Measurements from ENCODE around the gene UBAP2L. TPM values are rescaled to one million over a fixed set of nuclear protein-coding genes. Genes with fewer than 3 reads are reported as not detected.
"Not testable (repeated sequence)": the region's sequence is repeated elsewhere in the genome, so short reads cannot be mapped to it uniquely, and the experiment has no call there.

The UBAP2L gene
- total RNA-seq, 1 donor from 2014 or later = 256 TPM

DNA sequence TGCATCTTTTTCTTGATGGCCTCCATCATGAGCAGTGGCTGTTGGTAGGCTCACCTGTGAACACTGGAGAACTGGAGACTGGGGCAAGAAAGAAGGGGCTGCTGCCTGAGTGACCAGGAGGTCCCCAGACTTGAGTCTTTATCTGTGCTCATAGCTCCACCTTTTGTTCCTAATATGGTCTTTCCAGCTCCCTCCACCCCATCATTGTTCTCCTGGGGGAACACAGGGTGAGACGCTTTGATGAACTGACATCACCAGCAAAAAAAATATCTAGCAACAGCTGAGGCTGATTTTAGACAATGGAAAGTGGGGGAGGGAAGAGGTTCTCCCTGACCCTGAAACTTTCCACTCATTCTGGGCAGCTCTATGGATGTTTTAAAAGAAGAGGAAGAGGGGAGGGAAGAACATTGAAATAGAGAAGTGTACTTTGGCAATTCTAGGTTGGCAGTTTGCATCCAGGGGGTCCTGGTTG lies 28.7 kb upstream of the UBAP2L start, which contains the start of gene TPM3:
TPM3 (minus strand) TSS at position 111 of the 472 bp plus-strand sequence; CDS start at position 29, 82 bp downstream.
- TF ChIP-seq, protein P1, sequence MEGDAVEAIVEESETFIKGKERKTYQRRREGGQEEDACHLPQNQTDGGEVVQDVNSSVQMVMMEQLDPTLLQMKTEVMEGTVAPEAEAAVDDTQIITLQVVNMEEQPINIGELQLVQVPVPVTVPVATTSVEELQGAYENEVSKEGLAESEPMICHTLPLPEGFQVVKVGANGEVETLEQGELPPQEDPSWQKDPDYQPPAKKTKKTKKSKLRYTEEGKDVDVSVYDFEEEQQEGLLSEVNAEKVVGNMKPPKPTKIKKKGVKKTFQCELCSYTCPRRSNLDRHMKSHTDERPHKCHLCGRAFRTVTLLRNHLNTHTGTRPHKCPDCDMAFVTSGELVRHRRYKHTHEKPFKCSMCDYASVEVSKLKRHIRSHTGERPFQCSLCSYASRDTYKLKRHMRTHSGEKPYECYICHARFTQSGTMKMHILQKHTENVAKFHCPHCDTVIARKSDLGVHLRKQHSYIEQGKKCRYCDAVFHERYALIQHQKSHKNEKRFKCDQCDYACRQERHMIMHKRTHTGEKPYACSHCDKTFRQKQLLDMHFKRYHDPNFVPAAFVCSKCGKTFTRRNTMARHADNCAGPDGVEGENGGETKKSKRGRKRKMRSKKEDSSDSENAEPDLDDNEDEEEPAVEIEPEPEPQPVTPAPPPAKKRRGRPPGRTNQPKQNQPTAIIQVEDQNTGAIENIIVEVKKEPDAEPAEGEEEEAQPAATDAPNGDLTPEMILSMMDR (conservative IDR thresholded peaks at IDR 0.05) = no peak
- Mint-ChIP-seq H3K4me3 (no peak within 1 kb of the TSS), H3K36me3 (ENCODE audit: low read depth) (no peaks in the 10 kb centered on the region), H3K9me3 (no peaks in the 10 kb centered on the region), H3K4me1 (peaks cover 9% of the 10 kb centered on the region), H3K27me3 (ENCODE audit: low read depth) (peaks cover 39% of the 10 kb centered on the region), H3K27ac (ENCODE audit: unreplicated experiment) (no peak within 1 kb of the TSS)
- DNase-seq (ENCODE audit: low read depth, low spot score) = no peak

DNA sequence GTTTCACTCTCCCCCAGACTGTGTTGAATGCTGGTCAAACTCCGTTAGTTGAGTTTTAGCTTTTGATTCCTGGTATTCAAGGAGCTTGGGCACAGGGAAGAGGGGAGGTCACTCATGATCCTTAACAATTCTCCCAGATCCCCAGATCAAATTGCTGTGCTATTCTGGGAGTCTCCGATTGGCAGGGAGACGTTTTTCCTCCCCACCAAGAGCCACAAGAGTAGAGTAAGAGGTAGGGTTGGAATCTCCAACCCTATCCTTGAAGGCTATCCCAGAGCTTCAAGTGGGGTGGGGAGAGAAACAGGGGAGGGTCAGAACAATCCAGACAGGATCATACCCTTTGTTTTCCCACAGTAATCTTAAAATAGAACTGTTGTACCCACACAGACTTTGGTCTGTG lies 28.3 kb upstream of the UBAP2L start:
- H3K4me1 Mint-ChIP-seq = peaks cover 9% of the 10 kb centered on the region
- H3K9me3 Mint-ChIP-seq = no peaks in the 10 kb centered on the region
- H3K36me3 Mint-ChIP-seq (ENCODE audit: low read depth) = no peaks in the 10 kb centered on the region
- H3K27ac Mint-ChIP-seq (ENCODE audit: unreplicated experiment) = no peak overlapping the region
- H3K4me3 Mint-ChIP-seq = no peak overlapping the region
- peaks cover 38% of the 10 kb centered on the region for H3K27me3 Mint-ChIP-seq (ENCODE audit: low read depth)
- TF ChIP-seq, protein P1 (conservative IDR thresholded peaks at IDR 0.05) = no peak
- no peak for DNase-seq (ENCODE audit: low read depth, low spot score)

DNA sequence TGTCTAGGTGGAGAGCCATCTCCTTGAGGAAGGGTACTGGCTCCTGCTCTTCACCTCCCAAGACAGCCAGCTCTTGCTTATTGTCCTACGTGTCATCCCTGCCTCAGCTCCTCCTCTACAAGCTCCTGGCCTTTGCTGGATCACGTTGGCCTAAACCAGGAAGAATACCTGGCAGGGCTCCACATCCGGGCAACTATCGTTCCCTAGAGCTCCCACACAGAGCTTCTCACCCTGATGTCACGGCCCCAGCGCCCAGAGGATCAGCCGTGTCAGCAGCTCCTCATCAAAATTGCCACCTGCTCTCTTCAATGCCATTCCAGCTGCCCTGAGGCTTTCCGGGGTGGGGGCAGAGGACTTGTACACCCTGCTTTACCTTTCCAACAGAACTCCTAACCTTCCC lies 26.9 kb upstream of the UBAP2L start:
- H3K9me3 Mint-ChIP-seq = no peaks in the 10 kb centered on the region
- H3K4me1 Mint-ChIP-seq = peaks cover 9% of the 10 kb centered on the region
- H3K27ac Mint-ChIP-seq (ENCODE audit: unreplicated experiment) = no peak overlapping the region
- no peak overlapping the region for H3K4me3 Mint-ChIP-seq
- no peak for DNase-seq (ENCODE audit: low read depth, low spot score)
- H3K27me3 Mint-ChIP-seq (ENCODE audit: low read depth) = peaks cover 34% of the 10 kb centered on the region
- TF ChIP-seq, protein P1 (conservative IDR thresholded peaks at IDR 0.05) = no peak
- H3K36me3 Mint-ChIP-seq (ENCODE audit: low read depth) = no peaks in the 10 kb centered on the region

DNA sequence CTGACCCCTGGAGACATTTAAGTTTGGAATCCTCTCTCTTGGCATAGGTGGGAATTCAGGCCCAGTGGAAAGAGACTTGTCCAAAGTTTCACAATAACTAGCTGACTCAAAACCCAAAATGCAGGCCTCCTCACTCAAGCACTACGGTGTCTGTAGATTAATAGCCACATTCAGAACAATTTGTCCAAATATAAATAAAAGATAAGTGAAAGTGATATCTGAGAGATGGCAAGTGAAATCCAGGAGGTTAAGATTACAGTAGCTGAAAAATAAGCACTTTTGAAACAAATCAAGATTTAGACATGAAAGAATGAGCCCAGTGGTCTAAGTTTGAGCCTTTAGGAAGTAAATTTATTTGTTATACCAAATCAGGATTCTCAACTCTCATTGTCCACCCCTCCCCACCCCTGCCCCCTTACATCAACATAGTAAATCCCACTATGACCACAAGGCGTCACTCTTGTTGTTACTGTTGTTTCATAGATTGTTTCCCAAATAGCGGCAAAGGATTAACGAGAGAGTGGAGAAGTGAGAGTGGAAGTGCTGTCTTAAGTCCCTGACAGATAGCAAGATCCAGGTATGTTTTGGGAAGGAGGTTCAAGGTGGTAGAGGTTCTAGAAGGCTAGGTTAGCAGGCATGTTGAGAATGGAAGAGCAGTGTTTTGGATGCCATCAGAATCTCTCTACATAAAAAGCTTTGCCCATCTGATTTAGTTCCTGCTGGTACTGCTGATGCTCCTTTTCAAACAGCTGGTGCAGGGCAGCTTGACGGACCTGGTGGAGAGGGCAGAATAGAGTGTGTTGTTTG lies 21.8 kb upstream of the UBAP2L start:
- Mint-ChIP-seq H3K27ac (ENCODE audit: unreplicated experiment) (no peak overlapping the region), H3K9me3 (no peaks in the 10 kb centered on the region), H3K27me3 (ENCODE audit: low read depth) (peaks cover 4% of the 10 kb centered on the region), H3K4me3 (no peak overlapping the region), H3K36me3 (ENCODE audit: low read depth) (no peaks in the 10 kb centered on the region), H3K4me1 (peaks cover 4% of the 10 kb centered on the region)
- TF ChIP-seq, protein P1 (conservative IDR thresholded peaks at IDR 0.05) = peak; percentile 66
- peak; percentile 47 for DNase-seq (ENCODE audit: low read depth, low spot score)

DNA sequence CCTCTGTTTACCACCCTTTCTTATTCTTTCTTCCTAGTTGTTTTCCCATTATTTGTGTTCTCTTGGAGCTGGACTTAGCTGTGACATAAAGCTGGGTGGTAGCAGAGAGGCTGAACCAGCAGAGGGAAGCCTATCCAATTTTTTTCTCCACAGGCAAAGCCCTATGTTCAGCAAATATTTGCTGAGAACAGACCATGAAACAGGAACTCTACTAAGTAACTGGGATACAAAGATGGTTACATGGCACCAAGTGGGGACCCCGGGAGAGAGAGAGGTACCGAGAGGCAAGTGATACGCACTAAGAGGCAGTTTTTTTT lies 21.2 kb upstream of the UBAP2L start:
- Mint-ChIP-seq H3K27ac (ENCODE audit: unreplicated experiment) (no peak overlapping the region), H3K4me1 (peaks cover 4% of the 10 kb centered on the region), H3K9me3 (no peaks in the 10 kb centered on the region), H3K4me3 (no peak overlapping the region), H3K36me3 (ENCODE audit: low read depth) (no peaks in the 10 kb centered on the region), H3K27me3 (ENCODE audit: low read depth) (no peaks in the 10 kb centered on the region)
- TF ChIP-seq, protein P1 (conservative IDR thresholded peaks at IDR 0.05) = no peak
- no peak for DNase-seq (ENCODE audit: low read depth, low spot score)

DNA sequence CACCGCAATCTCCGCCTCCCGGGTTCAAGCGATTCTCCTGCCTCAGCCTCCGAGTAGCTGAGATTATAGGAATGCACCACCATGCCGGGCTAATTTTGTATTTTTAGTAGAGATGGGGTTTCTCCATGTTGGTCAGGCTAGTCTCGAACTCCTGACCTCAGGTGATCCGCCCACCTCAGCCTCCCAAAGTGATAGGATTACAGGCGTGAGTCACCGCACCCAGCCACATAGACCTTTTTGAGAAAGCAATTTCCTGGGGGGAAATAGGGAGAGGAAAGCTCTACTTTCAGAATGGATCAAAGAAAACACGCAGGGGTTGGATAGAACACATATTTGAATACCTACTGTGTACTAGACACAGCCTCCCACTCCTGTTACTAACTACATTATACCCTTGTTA lies 15.0 kb upstream of the UBAP2L start:
- H3K9me3 Mint-ChIP-seq = not testable (repeated sequence)

More for the DNA sequence above, 15.0 kb upstream of the UBAP2L start:
- not testable (repeated sequence) for H3K4me3 Mint-ChIP-seq; DNase-seq (ENCODE audit: low read depth, low spot score); H3K27me3 Mint-ChIP-seq (ENCODE audit: low read depth)
- Mint-ChIP-seq H3K27ac (ENCODE audit: unreplicated experiment) (peak overlapping the region; percentile 16), H3K36me3 (ENCODE audit: low read depth) (peaks cover 14% of the 10 kb centered on the region), H3K4me1 (peaks cover 16% of the 10 kb centered on the region)

Measured in neural crest cell (in vitro differentiated cells).